ENCODE measurements around the gene KRTAP10-10. TPM values are rescaled to one million over a fixed set of nuclear protein-coding genes. Genes with fewer than 3 reads are reported as not detected.
"Not testable (repeated sequence)": the region's sequence is repeated elsewhere in the genome, so short reads cannot be mapped to it uniquely, and the experiment has no call there.

The KRTAP10-10 gene
- total RNA-seq, 2 donors from 2014 or later, result not detected

GRCh38 chr21:44596068-44596725, 41.0 kb upstream of the KRTAP10-10 start:
- Histone ChIP-seq H3K9me3 (no peaks in the 10 kb centered on the region), H3K4me3 (no peak overlapping the region), H3K36me3 (replicated peaks in 1 of 2; ENCODE audit: insufficient read depth in 1 of 2, low read depth in 2 of 2) (no peaks in the 10 kb centered on the region), H3K4me1 (no peaks in the 10 kb centered on the region), H3K27ac (no peak overlapping the region), H3K27me3 (no peaks in the 10 kb centered on the region)
- ATAC-seq, result no peak
- TF ChIP-seq CTCF (IDR thresholded peaks at IDR 0.05), result no peak
- 40 to 70% methylated on average over 7 to 9 of the region's 9 CpGs for WGBS, 2 donors
- intact Hi-C loops (cut with DNase I), result no loop called here
- no peak for DNase-seq

- Histone ChIP-seq H3K27me3 (no peaks in the 10 kb centered on the region), H3K36me3 (replicated peaks in 1 of 2; ENCODE audit: insufficient read depth in 1 of 2, low read depth in 2 of 2) (no peaks in the 10 kb centered on the region), H3K4me3 (no peak overlapping the region), H3K9me3 (no peaks in the 10 kb centered on the region), H3K4me1 (no peaks in the 10 kb centered on the region), H3K27ac (no peak overlapping the region)
- intact Hi-C loops (cut with DNase I), result no loop called here
- TF ChIP-seq CTCF (IDR thresholded peaks at IDR 0.05) (no peak), POLR2A (IDR thresholded peaks at IDR 0.05) (no peak)
- no peak for ATAC-seq
- 57 to 72% methylated on average over 11 of the region's 11 CpGs for WGBS, 2 donors
- no peak for DNase-seq
Measured at GRCh38 chr21:44598061-44598460, 39.1 kb upstream of the KRTAP10-10 start.

GRCh38 chr21:44599264-44600029, 37.7 kb upstream of the KRTAP10-10 start:
- ATAC-seq, result no peak

GRCh38 chr21:44600118-44600978, 36.8 kb upstream of the KRTAP10-10 start, which contains the start of gene KRTAP10-7:
Gene KRTAP10-7, plus strand, starts transcription at chr21:44600597. Its CDS starts 25 bp downstream, at chr21:44600622.
- intact Hi-C loops (cut with DNase I); H3K36me3 ChIP-seq (replicated peaks in 1 of 2; ENCODE audit: insufficient read depth in 1 of 2, low read depth in 2 of 2); H3K4me1 ChIP-seq; H3K4me3 ChIP-seq; H3K27me3 ChIP-seq; DNase-seq; H3K9me3 ChIP-seq; H3K27ac ChIP-seq; ATAC-seq: not testable (repeated sequence)
- WGBS, 2 donors, result 51 to 61% methylated on average over 13 to 18 of the region's 23 CpGs

More at GRCh38 chr21:44599264-44600029, 37.7 kb upstream of the KRTAP10-10 start:
- H3K4me1 ChIP-seq, result no peaks in the 10 kb centered on the region
- intact Hi-C loops (cut with DNase I), result no loop called here
- no peak overlapping the region for H3K4me3 ChIP-seq
- no peak for DNase-seq
- TF ChIP-seq CTCF (IDR thresholded peaks at IDR 0.05) (no peak), POLR2A (IDR thresholded peaks at IDR 0.05) (no peak)
- no peaks in the 10 kb centered on the region for H3K36me3 ChIP-seq (replicated peaks in 1 of 2; ENCODE audit: insufficient read depth in 1 of 2, low read depth in 2 of 2)
- H3K9me3 ChIP-seq, result no peaks in the 10 kb centered on the region
- H3K27ac ChIP-seq, result no peak overlapping the region
- 77% methylated on average over 8 of the region's 8 CpGs for WGBS, 2 donors
- H3K27me3 ChIP-seq, result no peaks in the 10 kb centered on the region

- 50 to 67% methylated on average over 8 to 9 of the region's 10 CpGs for WGBS, 2 donors
- H3K4me3 ChIP-seq; intact Hi-C loops (cut with DNase I); ATAC-seq; H3K27me3 ChIP-seq; H3K36me3 ChIP-seq (replicated peaks in 1 of 2; ENCODE audit: insufficient read depth in 1 of 2, low read depth in 2 of 2); DNase-seq; H3K4me1 ChIP-seq; H3K27ac ChIP-seq; H3K9me3 ChIP-seq: not testable (repeated sequence)
Measured at GRCh38 chr21:44601091-44601490, 36.1 kb upstream of the KRTAP10-10 start.

All from body of pancreas (tissue), 4 donors.